GM18508 (cell line): ENCODE measurements around the gene CNOT11.
"Not testable (repeated sequence)": the region's sequence is repeated elsewhere in the genome, so short reads cannot be mapped to it uniquely, and the experiment has no call there.

Experiments
- ATAC-seq: cut with Tn5 transposase; IDR thresholded peaks from one replicate; pipeline ENCODE4 v1.9.1; 2021; ENCODE audit warnings: moderate number of reproducible peaks; ENCODE audit not compliant: insufficient read depth, unreplicated experiment

Gene CNOT11

GRCh38 chr2:101244373-101244772, 8.3 kb upstream of the CNOT11 start:
- not testable (repeated sequence) for ATAC-seq

GRCh38 chr2:101244899-101245298, 7.8 kb upstream of the CNOT11 start:
- ATAC-seq, result not testable (repeated sequence)

- not testable (repeated sequence) for ATAC-seq
These were observed 7.2 kb upstream of the CNOT11 start for GRCh38 chr2:101245468-101245867.

GRCh38 chr2:101248756-101249155, 3.9 kb upstream of the CNOT11 start:
- not testable (repeated sequence) for ATAC-seq

GRCh38 chr2:101249826-101250225, 2.9 kb upstream of the CNOT11 start:
- no peak for ATAC-seq

GRCh38 chr2:101251246-101251781, 1.4 kb upstream of the CNOT11 start:
- not testable (repeated sequence) for ATAC-seq

GRCh38 chr2:101251844-101252407, 760 bp upstream of the CNOT11 start:
- peak; percentile 51 for ATAC-seq

- ATAC-seq, result peak; percentile 19
These were observed 472 bp downstream of the CNOT11 start for GRCh38 chr2:101253013-101253702.

GRCh38 chr2:101253703-101254450, 1.2 kb downstream of the CNOT11 start:
- no peak for ATAC-seq

GRCh38 chr2:101255501-101255900, 2.8 kb downstream of the CNOT11 start:
- ATAC-seq, result no peak

GRCh38 chr2:101256316-101256715, 3.6 kb downstream of the CNOT11 start:
- no peak for ATAC-seq

GRCh38 chr2:101258804-101259203, 6.1 kb downstream of the CNOT11 start:
- ATAC-seq, result no peak

- ATAC-seq, result no peak
These were observed 9.5 kb downstream of the CNOT11 start for GRCh38 chr2:101262142-101262541.

GRCh38 chr2:101263377-101263800, 10.7 kb downstream of the CNOT11 start:
- ATAC-seq, result no peak

GRCh38 chr2:101264360-101264939, 11.8 kb downstream of the CNOT11 start:
- ATAC-seq, result no peak

GRCh38 chr2:101265893-101266499, 13.3 kb downstream of the CNOT11 start:
- no peak for ATAC-seq

- ATAC-seq, result peak; percentile 49
These were observed 15.3 kb downstream of the CNOT11 start for GRCh38 chr2:101267671-101268656.

- no peak for ATAC-seq
These were observed 18.1 kb downstream of the CNOT11 start for GRCh38 chr2:101270700-101271259.
